ENCODE results near the gene UTP18. TPM values are rescaled to one million over a fixed set of nuclear protein-coding genes. Genes with fewer than 3 reads are reported as not detected.

The UTP18 gene
- total RNA-seq, 1 experiment from 2014 or later: 68.8 TPM

DNA sequence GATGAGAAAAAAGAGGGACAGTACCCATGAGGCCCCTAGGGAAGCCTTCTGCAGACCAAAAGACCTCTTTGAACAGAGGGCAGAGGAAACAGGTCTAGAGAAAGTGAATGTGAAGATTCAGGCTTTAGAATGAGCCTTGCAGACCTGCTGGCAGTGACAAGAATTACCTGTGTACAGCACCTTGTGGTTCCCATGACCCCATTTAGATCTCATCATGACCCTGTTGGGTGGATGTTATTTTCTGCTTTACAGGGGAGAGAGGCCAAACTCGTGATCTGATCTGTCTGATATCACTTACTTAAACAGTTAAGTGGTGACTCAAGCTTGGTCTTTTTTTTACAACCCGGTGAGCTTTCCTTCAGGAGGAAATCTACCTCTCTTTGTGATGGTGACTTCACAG is 81.9 kb downstream of the UTP18 start:
- DNase-seq (ENCODE audit: low spot score) (no peak), ATAC-seq (no peak)
- Mint-ChIP-seq H3K4me1 (peaks cover 3% of the 10 kb centered on the region; the same call in 1 of the 2 replicates), H3K9me3 (no peaks in the 10 kb centered on the region), H3K36me3 (no peaks in the 10 kb centered on the region), H3K27me3 (ENCODE audit: low read depth) (no peaks in the 10 kb centered on the region), H3K27ac (no peak overlapping the region), H3K4me3 (no peak overlapping the region)
- CTCF ChIA-PET: no interaction called here
- TF ChIP-seq FOXK1 (CRISPR knock-in tag; IDR thresholded peaks at IDR 0.05) (no peak), TCF7 (CRISPR knock-in tag; IDR thresholded peaks at IDR 0.05; ENCODE audit: low read depth) (no peak), HMGA2 (CRISPR knock-in tag; IDR thresholded peaks at IDR 0.05) (no peak), ZNF671 (CRISPR knock-in tag; IDR thresholded peaks at IDR 0.05) (no peak), ELF4 (CRISPR knock-in tag; IDR thresholded peaks at IDR 0.05; ENCODE audit: low read depth) (no peak), SMAD4 (CRISPR knock-in tag; IDR thresholded peaks at IDR 0.05) (no peak), ZNF232 (CRISPR knock-in tag; IDR thresholded peaks at IDR 0.05) (no peak), CREM (CRISPR knock-in tag; IDR thresholded peaks at IDR 0.05) (no peak), FOXJ3 (CRISPR knock-in tag; IDR thresholded peaks at IDR 0.05; ENCODE audit: borderline replicate concordance) (no peak), NR3C1 (CRISPR knock-in tag; conservative IDR thresholded peaks at IDR 0.05; ENCODE audit: low read depth) (no peak)
- TF ChIP-seq, protein P1, sequence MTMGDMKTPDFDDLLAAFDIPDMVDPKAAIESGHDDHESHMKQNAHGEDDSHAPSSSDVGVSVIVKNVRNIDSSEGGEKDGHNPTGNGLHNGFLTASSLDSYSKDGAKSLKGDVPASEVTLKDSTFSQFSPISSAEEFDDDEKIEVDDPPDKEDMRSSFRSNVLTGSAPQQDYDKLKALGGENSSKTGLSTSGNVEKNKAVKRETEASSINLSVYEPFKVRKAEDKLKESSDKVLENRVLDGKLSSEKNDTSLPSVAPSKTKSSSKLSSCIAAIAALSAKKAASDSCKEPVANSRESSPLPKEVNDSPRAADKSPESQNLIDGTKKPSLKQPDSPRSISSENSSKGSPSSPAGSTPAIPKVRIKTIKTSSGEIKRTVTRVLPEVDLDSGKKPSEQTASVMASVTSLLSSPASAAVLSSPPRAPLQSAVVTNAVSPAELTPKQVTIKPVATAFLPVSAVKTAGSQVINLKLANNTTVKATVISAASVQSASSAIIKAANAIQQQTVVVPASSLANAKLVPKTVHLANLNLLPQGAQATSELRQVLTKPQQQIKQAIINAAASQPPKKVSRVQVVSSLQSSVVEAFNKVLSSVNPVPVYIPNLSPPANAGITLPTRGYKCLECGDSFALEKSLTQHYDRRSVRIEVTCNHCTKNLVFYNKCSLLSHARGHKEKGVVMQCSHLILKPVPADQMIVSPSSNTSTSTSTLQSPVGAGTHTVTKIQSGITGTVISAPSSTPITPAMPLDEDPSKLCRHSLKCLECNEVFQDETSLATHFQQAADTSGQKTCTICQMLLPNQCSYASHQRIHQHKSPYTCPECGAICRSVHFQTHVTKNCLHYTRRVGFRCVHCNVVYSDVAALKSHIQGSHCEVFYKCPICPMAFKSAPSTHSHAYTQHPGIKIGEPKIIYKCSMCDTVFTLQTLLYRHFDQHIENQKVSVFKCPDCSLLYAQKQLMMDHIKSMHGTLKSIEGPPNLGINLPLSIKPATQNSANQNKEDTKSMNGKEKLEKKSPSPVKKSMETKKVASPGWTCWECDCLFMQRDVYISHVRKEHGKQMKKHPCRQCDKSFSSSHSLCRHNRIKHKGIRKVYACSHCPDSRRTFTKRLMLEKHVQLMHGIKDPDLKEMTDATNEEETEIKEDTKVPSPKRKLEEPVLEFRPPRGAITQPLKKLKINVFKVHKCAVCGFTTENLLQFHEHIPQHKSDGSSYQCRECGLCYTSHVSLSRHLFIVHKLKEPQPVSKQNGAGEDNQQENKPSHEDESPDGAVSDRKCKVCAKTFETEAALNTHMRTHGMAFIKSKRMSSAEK (CRISPR knock-in tag; IDR thresholded peaks at IDR 0.05; ENCODE audit: borderline replicate concordance): no peak
- TF ChIP-seq, protein P2, sequence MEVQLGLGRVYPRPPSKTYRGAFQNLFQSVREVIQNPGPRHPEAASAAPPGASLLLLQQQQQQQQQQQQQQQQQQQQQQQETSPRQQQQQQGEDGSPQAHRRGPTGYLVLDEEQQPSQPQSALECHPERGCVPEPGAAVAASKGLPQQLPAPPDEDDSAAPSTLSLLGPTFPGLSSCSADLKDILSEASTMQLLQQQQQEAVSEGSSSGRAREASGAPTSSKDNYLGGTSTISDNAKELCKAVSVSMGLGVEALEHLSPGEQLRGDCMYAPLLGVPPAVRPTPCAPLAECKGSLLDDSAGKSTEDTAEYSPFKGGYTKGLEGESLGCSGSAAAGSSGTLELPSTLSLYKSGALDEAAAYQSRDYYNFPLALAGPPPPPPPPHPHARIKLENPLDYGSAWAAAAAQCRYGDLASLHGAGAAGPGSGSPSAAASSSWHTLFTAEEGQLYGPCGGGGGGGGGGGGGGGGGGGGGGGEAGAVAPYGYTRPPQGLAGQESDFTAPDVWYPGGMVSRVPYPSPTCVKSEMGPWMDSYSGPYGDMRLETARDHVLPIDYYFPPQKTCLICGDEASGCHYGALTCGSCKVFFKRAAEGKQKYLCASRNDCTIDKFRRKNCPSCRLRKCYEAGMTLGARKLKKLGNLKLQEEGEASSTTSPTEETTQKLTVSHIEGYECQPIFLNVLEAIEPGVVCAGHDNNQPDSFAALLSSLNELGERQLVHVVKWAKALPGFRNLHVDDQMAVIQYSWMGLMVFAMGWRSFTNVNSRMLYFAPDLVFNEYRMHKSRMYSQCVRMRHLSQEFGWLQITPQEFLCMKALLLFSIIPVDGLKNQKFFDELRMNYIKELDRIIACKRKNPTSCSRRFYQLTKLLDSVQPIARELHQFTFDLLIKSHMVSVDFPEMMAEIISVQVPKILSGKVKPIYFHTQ (CRISPR knock-in tag; IDR thresholded peaks at IDR 0.05): no peak
- TF ChIP-seq, protein P3, sequence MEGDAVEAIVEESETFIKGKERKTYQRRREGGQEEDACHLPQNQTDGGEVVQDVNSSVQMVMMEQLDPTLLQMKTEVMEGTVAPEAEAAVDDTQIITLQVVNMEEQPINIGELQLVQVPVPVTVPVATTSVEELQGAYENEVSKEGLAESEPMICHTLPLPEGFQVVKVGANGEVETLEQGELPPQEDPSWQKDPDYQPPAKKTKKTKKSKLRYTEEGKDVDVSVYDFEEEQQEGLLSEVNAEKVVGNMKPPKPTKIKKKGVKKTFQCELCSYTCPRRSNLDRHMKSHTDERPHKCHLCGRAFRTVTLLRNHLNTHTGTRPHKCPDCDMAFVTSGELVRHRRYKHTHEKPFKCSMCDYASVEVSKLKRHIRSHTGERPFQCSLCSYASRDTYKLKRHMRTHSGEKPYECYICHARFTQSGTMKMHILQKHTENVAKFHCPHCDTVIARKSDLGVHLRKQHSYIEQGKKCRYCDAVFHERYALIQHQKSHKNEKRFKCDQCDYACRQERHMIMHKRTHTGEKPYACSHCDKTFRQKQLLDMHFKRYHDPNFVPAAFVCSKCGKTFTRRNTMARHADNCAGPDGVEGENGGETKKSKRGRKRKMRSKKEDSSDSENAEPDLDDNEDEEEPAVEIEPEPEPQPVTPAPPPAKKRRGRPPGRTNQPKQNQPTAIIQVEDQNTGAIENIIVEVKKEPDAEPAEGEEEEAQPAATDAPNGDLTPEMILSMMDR (IDR thresholded peaks at IDR 0.05): no peak
- TF ChIP-seq, protein P4, sequence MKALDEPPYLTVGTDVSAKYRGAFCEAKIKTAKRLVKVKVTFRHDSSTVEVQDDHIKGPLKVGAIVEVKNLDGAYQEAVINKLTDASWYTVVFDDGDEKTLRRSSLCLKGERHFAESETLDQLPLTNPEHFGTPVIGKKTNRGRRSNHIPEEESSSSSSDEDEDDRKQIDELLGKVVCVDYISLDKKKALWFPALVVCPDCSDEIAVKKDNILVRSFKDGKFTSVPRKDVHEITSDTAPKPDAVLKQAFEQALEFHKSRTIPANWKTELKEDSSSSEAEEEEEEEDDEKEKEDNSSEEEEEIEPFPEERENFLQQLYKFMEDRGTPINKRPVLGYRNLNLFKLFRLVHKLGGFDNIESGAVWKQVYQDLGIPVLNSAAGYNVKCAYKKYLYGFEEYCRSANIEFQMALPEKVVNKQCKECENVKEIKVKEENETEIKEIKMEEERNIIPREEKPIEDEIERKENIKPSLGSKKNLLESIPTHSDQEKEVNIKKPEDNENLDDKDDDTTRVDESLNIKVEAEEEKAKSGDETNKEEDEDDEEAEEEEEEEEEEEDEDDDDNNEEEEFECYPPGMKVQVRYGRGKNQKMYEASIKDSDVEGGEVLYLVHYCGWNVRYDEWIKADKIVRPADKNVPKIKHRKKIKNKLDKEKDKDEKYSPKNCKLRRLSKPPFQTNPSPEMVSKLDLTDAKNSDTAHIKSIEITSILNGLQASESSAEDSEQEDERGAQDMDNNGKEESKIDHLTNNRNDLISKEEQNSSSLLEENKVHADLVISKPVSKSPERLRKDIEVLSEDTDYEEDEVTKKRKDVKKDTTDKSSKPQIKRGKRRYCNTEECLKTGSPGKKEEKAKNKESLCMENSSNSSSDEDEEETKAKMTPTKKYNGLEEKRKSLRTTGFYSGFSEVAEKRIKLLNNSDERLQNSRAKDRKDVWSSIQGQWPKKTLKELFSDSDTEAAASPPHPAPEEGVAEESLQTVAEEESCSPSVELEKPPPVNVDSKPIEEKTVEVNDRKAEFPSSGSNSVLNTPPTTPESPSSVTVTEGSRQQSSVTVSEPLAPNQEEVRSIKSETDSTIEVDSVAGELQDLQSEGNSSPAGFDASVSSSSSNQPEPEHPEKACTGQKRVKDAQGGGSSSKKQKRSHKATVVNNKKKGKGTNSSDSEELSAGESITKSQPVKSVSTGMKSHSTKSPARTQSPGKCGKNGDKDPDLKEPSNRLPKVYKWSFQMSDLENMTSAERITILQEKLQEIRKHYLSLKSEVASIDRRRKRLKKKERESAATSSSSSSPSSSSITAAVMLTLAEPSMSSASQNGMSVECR (CRISPR knock-in tag; IDR thresholded peaks at IDR 0.05; ENCODE audit: borderline replicate concordance): no peak
- TF ChIP-seq, protein P5, sequence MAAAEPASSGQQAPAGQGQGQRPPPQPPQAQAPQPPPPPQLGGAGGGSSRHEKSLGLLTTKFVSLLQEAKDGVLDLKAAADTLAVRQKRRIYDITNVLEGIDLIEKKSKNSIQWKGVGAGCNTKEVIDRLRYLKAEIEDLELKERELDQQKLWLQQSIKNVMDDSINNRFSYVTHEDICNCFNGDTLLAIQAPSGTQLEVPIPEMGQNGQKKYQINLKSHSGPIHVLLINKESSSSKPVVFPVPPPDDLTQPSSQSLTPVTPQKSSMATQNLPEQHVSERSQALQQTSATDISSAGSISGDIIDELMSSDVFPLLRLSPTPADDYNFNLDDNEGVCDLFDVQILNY (CRISPR knock-in tag; IDR thresholded peaks at IDR 0.05): no peak
- TF ChIP-seq, protein P6, sequence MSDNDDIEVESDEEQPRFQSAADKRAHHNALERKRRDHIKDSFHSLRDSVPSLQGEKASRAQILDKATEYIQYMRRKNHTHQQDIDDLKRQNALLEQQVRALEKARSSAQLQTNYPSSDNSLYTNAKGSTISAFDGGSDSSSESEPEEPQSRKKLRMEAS (CRISPR knock-in tag; IDR thresholded peaks at IDR 0.05): no peak
- TF ChIP-seq, protein P7, sequence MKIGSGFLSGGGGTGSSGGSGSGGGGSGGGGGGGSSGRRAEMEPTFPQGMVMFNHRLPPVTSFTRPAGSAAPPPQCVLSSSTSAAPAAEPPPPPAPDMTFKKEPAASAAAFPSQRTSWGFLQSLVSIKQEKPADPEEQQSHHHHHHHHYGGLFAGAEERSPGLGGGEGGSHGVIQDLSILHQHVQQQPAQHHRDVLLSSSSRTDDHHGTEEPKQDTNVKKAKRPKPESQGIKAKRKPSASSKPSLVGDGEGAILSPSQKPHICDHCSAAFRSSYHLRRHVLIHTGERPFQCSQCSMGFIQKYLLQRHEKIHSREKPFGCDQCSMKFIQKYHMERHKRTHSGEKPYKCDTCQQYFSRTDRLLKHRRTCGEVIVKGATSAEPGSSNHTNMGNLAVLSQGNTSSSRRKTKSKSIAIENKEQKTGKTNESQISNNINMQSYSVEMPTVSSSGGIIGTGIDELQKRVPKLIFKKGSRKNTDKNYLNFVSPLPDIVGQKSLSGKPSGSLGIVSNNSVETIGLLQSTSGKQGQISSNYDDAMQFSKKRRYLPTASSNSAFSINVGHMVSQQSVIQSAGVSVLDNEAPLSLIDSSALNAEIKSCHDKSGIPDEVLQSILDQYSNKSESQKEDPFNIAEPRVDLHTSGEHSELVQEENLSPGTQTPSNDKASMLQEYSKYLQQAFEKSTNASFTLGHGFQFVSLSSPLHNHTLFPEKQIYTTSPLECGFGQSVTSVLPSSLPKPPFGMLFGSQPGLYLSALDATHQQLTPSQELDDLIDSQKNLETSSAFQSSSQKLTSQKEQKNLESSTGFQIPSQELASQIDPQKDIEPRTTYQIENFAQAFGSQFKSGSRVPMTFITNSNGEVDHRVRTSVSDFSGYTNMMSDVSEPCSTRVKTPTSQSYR (CRISPR knock-in tag; IDR thresholded peaks at IDR 0.05): no peak
- TF ChIP-seq, protein P8, sequence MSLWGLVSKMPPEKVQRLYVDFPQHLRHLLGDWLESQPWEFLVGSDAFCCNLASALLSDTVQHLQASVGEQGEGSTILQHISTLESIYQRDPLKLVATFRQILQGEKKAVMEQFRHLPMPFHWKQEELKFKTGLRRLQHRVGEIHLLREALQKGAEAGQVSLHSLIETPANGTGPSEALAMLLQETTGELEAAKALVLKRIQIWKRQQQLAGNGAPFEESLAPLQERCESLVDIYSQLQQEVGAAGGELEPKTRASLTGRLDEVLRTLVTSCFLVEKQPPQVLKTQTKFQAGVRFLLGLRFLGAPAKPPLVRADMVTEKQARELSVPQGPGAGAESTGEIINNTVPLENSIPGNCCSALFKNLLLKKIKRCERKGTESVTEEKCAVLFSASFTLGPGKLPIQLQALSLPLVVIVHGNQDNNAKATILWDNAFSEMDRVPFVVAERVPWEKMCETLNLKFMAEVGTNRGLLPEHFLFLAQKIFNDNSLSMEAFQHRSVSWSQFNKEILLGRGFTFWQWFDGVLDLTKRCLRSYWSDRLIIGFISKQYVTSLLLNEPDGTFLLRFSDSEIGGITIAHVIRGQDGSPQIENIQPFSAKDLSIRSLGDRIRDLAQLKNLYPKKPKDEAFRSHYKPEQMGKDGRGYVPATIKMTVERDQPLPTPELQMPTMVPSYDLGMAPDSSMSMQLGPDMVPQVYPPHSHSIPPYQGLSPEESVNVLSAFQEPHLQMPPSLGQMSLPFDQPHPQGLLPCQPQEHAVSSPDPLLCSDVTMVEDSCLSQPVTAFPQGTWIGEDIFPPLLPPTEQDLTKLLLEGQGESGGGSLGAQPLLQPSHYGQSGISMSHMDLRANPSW (CRISPR knock-in tag; conservative IDR thresholded peaks at IDR 0.05; ENCODE audit: low read depth): no peak
- POLR2A ChIA-PET: no interaction called here
